ENCODE measurements around the gene AP2A2. TPM values are rescaled to one million over a fixed set of nuclear protein-coding genes. Genes with fewer than 3 reads are reported as not detected.

The AP2A2 gene
- total RNA-seq, 1 experiment from 2014 or later: 62.0 TPM

DNA sequence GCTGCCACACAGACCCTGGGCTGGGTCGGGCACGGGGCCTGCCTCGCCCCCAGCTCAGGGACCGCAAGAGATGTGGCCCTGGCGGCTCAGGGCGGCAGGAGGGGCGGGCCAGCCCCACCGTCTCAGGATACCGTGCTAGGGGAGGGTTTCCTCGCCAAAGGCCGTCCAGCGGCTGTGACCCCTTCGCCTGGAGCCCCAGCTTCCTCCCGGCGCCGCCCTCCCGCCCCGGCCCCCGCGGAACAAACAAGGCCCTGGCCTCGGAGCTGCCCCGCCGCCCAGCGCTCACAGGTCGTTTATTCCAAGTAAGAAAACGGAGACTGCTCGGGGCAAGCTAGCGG lies 543 bp upstream of the AP2A2 start:
- intact Hi-C loops (cut with micrococcal nuclease; ENCODE audit: unreplicated experiment): no loop called here
- Histone ChIP-seq H3K36me3 (ENCODE audit: insufficient read depth, low read length, poor library complexity, severe bottlenecking) (peaks cover 8% of the 10 kb centered on the region), H3K27ac (ENCODE audit: low read depth, low read length, poor library complexity, severe bottlenecking) (no peak overlapping the region), H3K4me3 (ENCODE audit: low read depth, low read length, poor library complexity, severe bottlenecking) (peak overlapping the region; percentile 75), H3K27me3 (replicated peaks; ENCODE audit: insufficient read depth, low read depth, low read length, poor library complexity) (no peaks in the 10 kb centered on the region), H3K4me1 (ENCODE audit: insufficient read depth, low read length, poor library complexity, severe bottlenecking) (peaks cover 12% of the 10 kb centered on the region), H3K9me3 (ENCODE audit: low read depth, low read length, poor library complexity, severe bottlenecking) (no peaks in the 10 kb centered on the region)
- no TSS peak for BruUV-seq (replicated peaks)
- CTCF ChIA-PET: no interaction called here
- TF ChIP-seq, protein P1, sequence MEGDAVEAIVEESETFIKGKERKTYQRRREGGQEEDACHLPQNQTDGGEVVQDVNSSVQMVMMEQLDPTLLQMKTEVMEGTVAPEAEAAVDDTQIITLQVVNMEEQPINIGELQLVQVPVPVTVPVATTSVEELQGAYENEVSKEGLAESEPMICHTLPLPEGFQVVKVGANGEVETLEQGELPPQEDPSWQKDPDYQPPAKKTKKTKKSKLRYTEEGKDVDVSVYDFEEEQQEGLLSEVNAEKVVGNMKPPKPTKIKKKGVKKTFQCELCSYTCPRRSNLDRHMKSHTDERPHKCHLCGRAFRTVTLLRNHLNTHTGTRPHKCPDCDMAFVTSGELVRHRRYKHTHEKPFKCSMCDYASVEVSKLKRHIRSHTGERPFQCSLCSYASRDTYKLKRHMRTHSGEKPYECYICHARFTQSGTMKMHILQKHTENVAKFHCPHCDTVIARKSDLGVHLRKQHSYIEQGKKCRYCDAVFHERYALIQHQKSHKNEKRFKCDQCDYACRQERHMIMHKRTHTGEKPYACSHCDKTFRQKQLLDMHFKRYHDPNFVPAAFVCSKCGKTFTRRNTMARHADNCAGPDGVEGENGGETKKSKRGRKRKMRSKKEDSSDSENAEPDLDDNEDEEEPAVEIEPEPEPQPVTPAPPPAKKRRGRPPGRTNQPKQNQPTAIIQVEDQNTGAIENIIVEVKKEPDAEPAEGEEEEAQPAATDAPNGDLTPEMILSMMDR (conservative IDR thresholded peaks at IDR 0.05; ENCODE audit: low read depth, low read length): no peak
- no peak for TF ChIP-seq EZH2 (IDR thresholded peaks at IDR 0.05; ENCODE audit: borderline replicate concordance, low read depth, low read length, poor library complexity, severe bottlenecking)
- DNase-seq (ENCODE audit: low spot score): no peak
- POLR2A ChIA-PET (ENCODE audit: low non-redundant PET): no interaction called here

GRCh38 chr11:926341-926916 lies 759 bp downstream of the AP2A2 start:
- DNase-seq (ENCODE audit: low spot score): peak; percentile 18
- intact Hi-C loops (cut with micrococcal nuclease; ENCODE audit: unreplicated experiment): no loop called here

DNA sequence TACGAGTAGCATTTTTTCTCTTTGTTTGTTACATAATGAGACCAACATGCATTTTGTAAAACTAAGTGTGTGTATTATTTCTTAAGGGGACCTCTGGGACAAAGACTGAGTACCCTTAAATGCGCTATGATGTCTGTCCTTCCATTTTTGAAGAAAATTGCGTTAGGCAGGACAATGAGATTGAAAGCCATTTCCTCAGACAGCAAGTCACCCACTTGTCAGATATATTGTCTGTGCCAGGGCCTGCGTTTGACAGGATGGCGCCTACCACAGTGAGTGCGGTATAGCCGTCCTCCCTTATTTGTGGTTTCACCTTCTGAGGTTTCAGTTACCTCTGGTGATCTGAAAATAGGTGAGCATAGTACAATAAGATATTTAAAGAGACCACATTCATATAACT lies 2.2 kb downstream of the AP2A2 start:
- DNase-seq (ENCODE audit: low spot score): no peak
- TF ChIP-seq, protein P1 (conservative IDR thresholded peaks at IDR 0.05; ENCODE audit: low read depth, low read length): no peak
- no peak for TF ChIP-seq EZH2 (IDR thresholded peaks at IDR 0.05; ENCODE audit: borderline replicate concordance, low read depth, low read length, poor library complexity, severe bottlenecking)
- POLR2A ChIA-PET (ENCODE audit: low non-redundant PET): no interaction called here
- Histone ChIP-seq H3K27me3 (replicated peaks; ENCODE audit: insufficient read depth, low read depth, low read length, poor library complexity) (no peaks in the 10 kb centered on the region), H3K4me1 (ENCODE audit: insufficient read depth, low read length, poor library complexity, severe bottlenecking) (peaks cover 12% of the 10 kb centered on the region), H3K9me3 (ENCODE audit: low read depth, low read length, poor library complexity, severe bottlenecking) (no peaks in the 10 kb centered on the region), H3K4me3 (ENCODE audit: low read depth, low read length, poor library complexity, severe bottlenecking) (no peak overlapping the region), H3K36me3 (ENCODE audit: insufficient read depth, low read length, poor library complexity, severe bottlenecking) (peaks cover 8% of the 10 kb centered on the region), H3K27ac (ENCODE audit: low read depth, low read length, poor library complexity, severe bottlenecking) (no peak overlapping the region)
- no TSS peak for BruUV-seq (replicated peaks)
- intact Hi-C loops (cut with micrococcal nuclease; ENCODE audit: unreplicated experiment): no loop called here
- CTCF ChIA-PET: no interaction called here

More at GRCh38 chr11:926341-926916, 759 bp downstream of the AP2A2 start:
- Histone ChIP-seq H3K4me1 (ENCODE audit: insufficient read depth, low read length, poor library complexity, severe bottlenecking) (peaks cover 12% of the 10 kb centered on the region), H3K27me3 (replicated peaks; ENCODE audit: insufficient read depth, low read depth, low read length, poor library complexity) (no peaks in the 10 kb centered on the region), H3K36me3 (ENCODE audit: insufficient read depth, low read length, poor library complexity, severe bottlenecking) (peaks cover 8% of the 10 kb centered on the region), H3K4me3 (ENCODE audit: low read depth, low read length, poor library complexity, severe bottlenecking) (peak overlapping the region; percentile 75), H3K9me3 (ENCODE audit: low read depth, low read length, poor library complexity, severe bottlenecking) (no peaks in the 10 kb centered on the region), H3K27ac (ENCODE audit: low read depth, low read length, poor library complexity, severe bottlenecking) (peak overlapping the region; percentile 6)
- TF ChIP-seq EZH2 (IDR thresholded peaks at IDR 0.05; ENCODE audit: borderline replicate concordance, low read depth, low read length, poor library complexity, severe bottlenecking): no peak
- TF ChIP-seq, protein P1 (conservative IDR thresholded peaks at IDR 0.05; ENCODE audit: low read depth, low read length): no peak
- POLR2A ChIA-PET (ENCODE audit: low non-redundant PET): no interaction called here
- CTCF ChIA-PET: no interaction called here
- BruUV-seq (replicated peaks): TSS peak; percentile 46
